ENCODE measurements around the gene MAMDC4.

DNA sequence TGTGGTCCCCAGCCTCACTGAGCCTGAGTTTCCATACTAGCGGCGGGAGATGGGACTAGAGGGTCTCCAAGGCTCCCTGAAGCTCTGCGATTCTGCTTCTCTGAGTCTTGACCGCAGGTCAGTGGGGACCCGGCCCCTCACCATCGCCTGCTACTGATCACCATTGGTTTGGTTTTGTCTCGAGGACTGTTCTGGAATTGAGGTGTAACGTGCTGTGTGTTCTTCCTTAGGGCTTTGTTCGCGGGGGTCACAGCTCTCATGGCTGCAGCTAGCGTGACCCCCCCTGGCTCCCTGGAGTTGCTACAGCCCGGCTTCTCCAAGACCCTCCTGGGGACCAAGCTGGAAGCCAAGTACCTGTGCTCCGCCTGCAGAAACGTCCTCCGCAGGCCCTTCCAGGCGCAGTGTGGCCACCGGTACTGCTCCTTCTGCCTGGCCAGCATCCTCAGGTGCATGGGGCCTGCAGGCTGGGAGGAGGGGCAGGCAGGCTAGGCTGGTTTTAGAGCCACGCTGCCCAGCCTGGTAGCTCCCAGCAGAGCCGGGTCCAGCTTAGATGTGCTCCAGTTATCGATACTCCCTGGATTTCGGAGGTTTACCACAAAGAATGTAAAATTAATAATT is 46.4 kb downstream of the MAMDC4 start:
- TF ChIP-seq POLR2A (IDR thresholded peaks at IDR 0.05) (no peak), CTCF (IDR thresholded peaks at IDR 0.05) (no peak)

Data from gastroesophageal sphincter (tissue), 3 donors.